Keratinocyte (primary cell): ENCODE results near the gene SYDE1. TPM values are rescaled to one million over a fixed set of nuclear protein-coding genes. Genes with fewer than 3 reads are reported as not detected.

Experiments used
- DNase-seq: peaks from one replicate; pipeline ENCODE4 v3.0.0-alpha.2; 2011; ENCODE audit warnings: low read depth, missing footprints, low spot score
- FAIRE-seq: peaks from 2 replicates; lab custom pipeline; 2011; peaks lifted over from hg19 to GRCh38; lab: Jason Lieb, UNC
- H2AFZ ChIP-seq: 2 replicates; pipeline ENCODE4 v1.6.0; 2012; ENCODE audit warnings: low read length, control low read depth, inconsistent platforms; ENCODE audit not compliant: control insufficient read depth
- H3K27ac ChIP-seq: 2 replicates; pipeline ENCODE4 v1.5.1; 2011; ENCODE audit warnings: low read length; ENCODE audit not compliant: control insufficient read depth, insufficient read depth
- H3K27me3 ChIP-seq: 3 replicates; pipeline ENCODE4 v1.6.0; 2011; ENCODE audit warnings: low read length; ENCODE audit not compliant: control insufficient read depth, insufficient read depth; ENCODE audit errors: extremely low read depth
- H3K36me3 ChIP-seq, 2 experiments: 2 replicates in 1 of 2; 3 replicates in 1 of 2; pipeline ENCODE4 v1.5.1; 2011; ENCODE audit warnings: low read length in 2 of 2, mild to moderate bottlenecking in 1 of 2; ENCODE audit not compliant: control insufficient read depth in 2 of 2, insufficient read depth in 2 of 2; ENCODE audit errors: extremely low read depth in 1 of 2
- H3K4me1 ChIP-seq: 3 replicates; pipeline ENCODE4 v1.5.1; 2011; ENCODE audit warnings: low read length; ENCODE audit not compliant: control insufficient read depth, insufficient read depth; ENCODE audit errors: extremely low read depth
- H3K4me2 ChIP-seq: 3 replicates; pipeline ENCODE4 v1.6.0; 2011; ENCODE audit warnings: low read depth, low read length; ENCODE audit not compliant: control insufficient read depth, insufficient read depth; ENCODE audit errors: extremely low read depth
- H3K4me3 ChIP-seq, 3 experiments: fragments of 200-600 bp in 1 of 3; sonication (generic) in 1 of 3; 2 replicates in 2 of 3; 3 replicates in 1 of 3; pipeline ENCODE4 v1.5.1; 2011 to 2016; ENCODE audit warnings: low read length in 3 of 3, mild to moderate bottlenecking in 3 of 3, control low read depth in 2 of 3, inconsistent platforms in 1 of 3, low read depth in 1 of 3, mixed read lengths in 1 of 3, mixed run types in 1 of 3, moderate library complexity in 1 of 3; ENCODE audit not compliant: control insufficient read depth in 2 of 3, insufficient read depth in 2 of 3; ENCODE audit errors: extremely low read depth in 1 of 3
- H3K79me2 ChIP-seq: 2 replicates; pipeline ENCODE4 v1.6.0; 2012; ENCODE audit warnings: low read length; ENCODE audit not compliant: control insufficient read depth, insufficient read depth
- H3K9ac ChIP-seq: 3 replicates; pipeline ENCODE4 v1.6.0; 2011; ENCODE audit warnings: low read length; ENCODE audit not compliant: control insufficient read depth, insufficient read depth; ENCODE audit errors: extremely low read depth
- H3K9me1 ChIP-seq: 3 replicates; pipeline ENCODE4 v1.6.0; 2011; ENCODE audit warnings: low read length; ENCODE audit not compliant: control insufficient read depth, insufficient read depth; ENCODE audit errors: extremely low read depth
- H3K9me3 ChIP-seq: 2 replicates; pipeline ENCODE4 v1.5.1; 2012; ENCODE audit warnings: low read depth, low read length; ENCODE audit not compliant: control insufficient read depth
- H4K20me1 ChIP-seq: 3 replicates; pipeline ENCODE4 v1.6.0; 2011; ENCODE audit warnings: low read length; ENCODE audit not compliant: control insufficient read depth, insufficient read depth; ENCODE audit errors: extremely low read depth
- EZH2 ChIP-seq: IDR thresholded peaks from one replicate; pipeline ENCODE4 v1.6.1; 2012; ENCODE audit warnings: inconsistent platforms, mild to moderate bottlenecking, low read length, moderate library complexity
- dilution Hi-C: fragments of 300-500 bp; cut with MboI; formaldehyde crosslinking; loops from one replicate; pipeline ENCODE4 v1.7.0; 2020; ENCODE audit warnings: low sequenced_read_pairs; ENCODE audit not compliant: extremely low pct_ligation_motif_present
- polyA plus RNA-seq, 5 experiments: library from polyadenylated mRNA; depleted of rRNA in 3 of 5; stranded (reverse) in 3 of 5; stranded (forward) in 1 of 5; unstranded in 1 of 5; fragments of >200 nt; gene quantifications; 1 replicate in 1 of 5; 2 replicates in 3 of 5; 3 replicates in 1 of 5; pipeline versions ENCODE4 v1.2.1 to v1.2.3, GENCODE V29; 2011 to 2012; ENCODE audit warnings: missing spikeins in 2 of 5, low read depth in 1 of 5, low replicate concordance in 1 of 5
- TF ChIP-seq, protein P1 (sequence below), 3 experiments: IDR thresholded peaks in 1 of 3; conservative IDR thresholded peaks in 1 of 3; optimal IDR thresholded peaks in 1 of 3; 2 replicates in 2 of 3; 3 replicates in 1 of 3; pipeline versions ENCODE3 to v1.5.1; 2011; ENCODE audit warnings: low read length in 3 of 3, mild to moderate bottlenecking in 3 of 3, moderate library complexity in 2 of 3, control low read depth in 1 of 3, inconsistent platforms in 1 of 3; ENCODE audit not compliant: insufficient read depth in 2 of 3; ENCODE audit errors: extremely low read depth in 1 of 3

SYDE1 gene
- polyA plus RNA-seq, 1 donor (not counting 4 experiments of a cell fraction or from before 2014, with no cell fraction given): 5.8 TPM

DNA sequence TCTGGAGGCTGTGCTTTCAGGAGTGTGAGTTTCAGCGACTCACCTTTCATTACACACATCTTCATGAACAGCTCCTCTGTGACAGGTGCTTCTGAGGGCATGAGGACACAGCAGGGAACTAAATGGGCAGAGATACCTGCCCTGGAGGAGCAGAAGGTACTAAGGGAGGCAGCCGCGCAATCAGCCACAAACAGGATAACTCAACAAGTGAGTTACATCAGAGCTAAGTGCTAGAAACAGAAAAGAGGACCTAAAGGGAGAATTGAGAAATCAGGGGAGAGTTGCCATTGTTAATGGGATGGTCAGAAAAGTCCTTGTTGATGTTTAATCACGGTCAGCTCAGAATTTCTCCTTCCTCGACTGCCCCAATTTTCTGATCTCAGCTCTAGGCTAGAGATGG, 42.5 kb downstream of the SYDE1 start:
- DNase-seq (no peak), FAIRE-seq (no peak)
- Histone ChIP-seq H3K4me2 (no peak overlapping the region), H3K9me3 (no peaks in the 10 kb centered on the region), H3K4me3 (no peak overlapping the region), H3K9ac (no peak overlapping the region), H3K79me2 (no peaks in the 10 kb centered on the region), H4K20me1 (no peaks in the 10 kb centered on the region), H3K27ac (no peak overlapping the region), H3K9me1 (no peaks in the 10 kb centered on the region), H3K4me1 (no peaks in the 10 kb centered on the region), H3K27me3 (no peaks in the 10 kb centered on the region), H2AFZ (no peak overlapping the region), H3K36me3 (no peaks in the 10 kb centered on the region)
- dilution Hi-C loops: no loop called here
- no peak for TF ChIP-seq EZH2
- TF ChIP-seq, protein P1, sequence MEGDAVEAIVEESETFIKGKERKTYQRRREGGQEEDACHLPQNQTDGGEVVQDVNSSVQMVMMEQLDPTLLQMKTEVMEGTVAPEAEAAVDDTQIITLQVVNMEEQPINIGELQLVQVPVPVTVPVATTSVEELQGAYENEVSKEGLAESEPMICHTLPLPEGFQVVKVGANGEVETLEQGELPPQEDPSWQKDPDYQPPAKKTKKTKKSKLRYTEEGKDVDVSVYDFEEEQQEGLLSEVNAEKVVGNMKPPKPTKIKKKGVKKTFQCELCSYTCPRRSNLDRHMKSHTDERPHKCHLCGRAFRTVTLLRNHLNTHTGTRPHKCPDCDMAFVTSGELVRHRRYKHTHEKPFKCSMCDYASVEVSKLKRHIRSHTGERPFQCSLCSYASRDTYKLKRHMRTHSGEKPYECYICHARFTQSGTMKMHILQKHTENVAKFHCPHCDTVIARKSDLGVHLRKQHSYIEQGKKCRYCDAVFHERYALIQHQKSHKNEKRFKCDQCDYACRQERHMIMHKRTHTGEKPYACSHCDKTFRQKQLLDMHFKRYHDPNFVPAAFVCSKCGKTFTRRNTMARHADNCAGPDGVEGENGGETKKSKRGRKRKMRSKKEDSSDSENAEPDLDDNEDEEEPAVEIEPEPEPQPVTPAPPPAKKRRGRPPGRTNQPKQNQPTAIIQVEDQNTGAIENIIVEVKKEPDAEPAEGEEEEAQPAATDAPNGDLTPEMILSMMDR (optimal IDR thresholded peaks at IDR 0.05 in 1 of 3, IDR thresholded peaks at IDR 0.05 in 1 of 3, conservative IDR thresholded peaks at IDR 0.05 in 1 of 3; ENCODE audit: extremely low read depth in 1 of 3, insufficient read depth in 2 of 3, low read length in 3 of 3): no peak

DNA sequence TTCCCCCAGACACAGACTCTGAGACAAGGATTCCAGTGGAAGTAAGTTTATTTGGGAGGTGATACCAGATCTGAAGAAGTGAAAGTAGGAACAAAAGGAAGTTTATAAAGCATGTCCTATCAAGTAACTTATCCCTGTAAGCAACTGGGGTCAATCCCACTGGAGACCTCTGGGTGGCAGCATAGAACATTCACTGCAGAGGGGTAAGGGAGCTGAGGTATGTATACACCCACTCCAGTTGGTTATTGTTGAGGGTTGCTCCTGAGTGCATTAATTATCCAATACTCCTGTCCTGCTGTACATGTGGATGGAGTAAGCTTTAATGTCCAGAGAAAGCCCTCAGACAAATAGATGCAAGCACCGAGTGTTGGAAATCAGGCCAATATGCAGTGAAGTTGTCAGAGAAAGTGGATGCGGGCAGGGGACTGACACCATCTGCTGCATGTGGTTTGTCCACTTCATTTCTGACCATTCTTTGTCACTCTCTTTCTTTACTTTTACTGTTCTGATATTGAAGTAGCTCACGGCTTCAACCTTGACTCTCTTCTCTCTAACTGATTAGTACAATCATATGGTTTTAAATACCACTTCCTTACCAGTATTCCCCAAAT, 46.9 kb downstream of the SYDE1 start:
- no peak overlapping the region for H3K27ac ChIP-seq
- FAIRE-seq (no peak), DNase-seq (no peak)
- H3K4me1 ChIP-seq: no peaks in the 10 kb centered on the region
- no peaks in the 10 kb centered on the region for H3K9me3 ChIP-seq
- no peaks in the 10 kb centered on the region for H4K20me1 ChIP-seq
- H3K27me3 ChIP-seq: no peaks in the 10 kb centered on the region
- no peaks in the 10 kb centered on the region for H3K79me2 ChIP-seq
- no peak for TF ChIP-seq EZH2
- TF ChIP-seq, protein P1 (optimal IDR thresholded peaks at IDR 0.05 in 1 of 3, IDR thresholded peaks at IDR 0.05 in 1 of 3, conservative IDR thresholded peaks at IDR 0.05 in 1 of 3; ENCODE audit: extremely low read depth in 1 of 3, insufficient read depth in 2 of 3, low read length in 3 of 3): peak; percentile 65 to 74 (median 67)
- H3K4me2 ChIP-seq: no peak overlapping the region
- no peaks in the 10 kb centered on the region for H3K36me3 ChIP-seq
- H3K9me1 ChIP-seq: no peaks in the 10 kb centered on the region
- no peak overlapping the region for H3K9ac ChIP-seq
- dilution Hi-C loops: no loop called here
- H3K4me3 ChIP-seq: no peak overlapping the region
- H2AFZ ChIP-seq: no peak overlapping the region
